HCT116 (cell line): ENCODE measurements around the gene LASP1NB.

Experiments
- ATAC-seq: fragments of 200-7000 bp; cut with Tn5 transposase; 2 replicates; pipeline ENCODE4 v1.9.1; 2020; ENCODE audit warnings: mild to moderate bottlenecking, moderate library complexity
- BruUV-seq: library from RNA; stranded (reverse); fragments of 400-500 nt; replicated peaks from 2 replicates; lab custom pipeline; 2021; lab: Mats Ljungman, UMichigan
- CTCF ChIA-PET: fragments of 300-600 bp; sonication (Branson Sonifier 250); formaldehyde crosslinking; loops from one replicate; lab custom pipeline; 2021; ENCODE audit warnings: antibody characterized with exemption; lab: Charles Lee
- POLR2A ChIA-PET: fragments of 300-600, 350-600 bp; sonication (Branson Sonifier 250); formaldehyde crosslinking; loops from one replicate; lab custom pipeline; 2021; ENCODE audit warnings: antibody characterized with exemption; lab: Charles Lee
- RAD21 ChIA-PET, 2 experiments: fragments of 300-600 bp; sonication (Branson Sonifier 250); formaldehyde crosslinking; loops; one replicate each; lab custom pipeline; 2023; ENCODE audit warnings: low total read pairs in 2 of 2; ENCODE audit not compliant: uncharacterized antibody in 2 of 2, unreplicated experiment in 2 of 2, low non-redundant PET in 1 of 2; lab: Charles Lee
- DNase-seq: peaks from one replicate; pipeline ENCODE4 v3.0.0-alpha.2; 2010; ENCODE audit warnings: low read depth, low spot score
- H2AFZ ChIP-seq: fragments of 200-600 bp; shearing (Covaris generic), sonication (generic); 2 replicates; pipeline ENCODE4 v1.6.1; 2017; ENCODE audit warnings: low read depth, mixed run types, mixed read lengths, antibody characterized with exemption, low read length; ENCODE audit not compliant: poor library complexity, severe bottlenecking
- H3K27ac ChIP-seq: 2 replicates; pipeline ENCODE4 v1.5.1; 2012; ENCODE audit warnings: low read depth, low read length
- H3K27me3 ChIP-seq: fragments of 200-600 bp; sonication (generic); 2 replicates; pipeline ENCODE4 v1.6.1; 2016; ENCODE audit warnings: mixed run types, low read length, mixed read lengths; ENCODE audit not compliant: insufficient read depth
- H3K36me3 ChIP-seq, 2 experiments: fragments of 200-500 bp in 1 of 2; fragments of 200-600 bp in 1 of 2; sonication (Bioruptor generic) in 1 of 2; sonication (generic) in 1 of 2; 2 replicates each; pipeline versions ENCODE4 v1.5.1 to v1.6.1; 2014 to 2016; ENCODE audit warnings: low read length in 2 of 2, inconsistent platforms in 1 of 2, mixed read lengths in 1 of 2, mixed run types in 1 of 2; ENCODE audit not compliant: insufficient read depth in 2 of 2, control insufficient read depth in 1 of 2
- H3K4me1 ChIP-seq, 2 experiments: fragments of 200-600 bp in 1 of 2; sonication (generic) in 1 of 2; 2 replicates each; pipeline versions ENCODE4 v1.5.1 to v1.6.1; 2012 to 2017; ENCODE audit warnings: low read length in 2 of 2, inconsistent platforms in 1 of 2, mild to moderate bottlenecking in 1 of 2, mixed read lengths in 1 of 2, mixed run types in 1 of 2, moderate library complexity in 1 of 2; ENCODE audit not compliant: insufficient read depth in 2 of 2, control insufficient read depth in 1 of 2
- H3K4me2 ChIP-seq: fragments of 200-600 bp; sonication (generic); 2 replicates; pipeline ENCODE4 v1.6.1; 2017; ENCODE audit warnings: mixed run types, low read length, mixed read lengths
- H3K4me3 ChIP-seq, 2 experiments: fragments of 200-600 bp in 1 of 2; sonication (generic) in 1 of 2; replicated peaks in 1 of 2; 2 replicates each; pipeline ENCODE4 v1.5.1; 2011 to 2016; ENCODE audit warnings: low read length in 2 of 2, control low read depth in 1 of 2, low read depth in 1 of 2, mild to moderate bottlenecking in 1 of 2, mixed read lengths in 1 of 2, mixed run types in 1 of 2
- H3K79me2 ChIP-seq: fragments of 200-600 bp; sonication (generic); 2 replicates; pipeline ENCODE4 v1.6.1; 2017; ENCODE audit warnings: mild to moderate bottlenecking, mixed run types, low read length, moderate library complexity, mixed read lengths; ENCODE audit not compliant: insufficient read depth
- H3K9ac ChIP-seq: fragments of 200-600 bp; sonication (generic); 2 replicates; pipeline ENCODE4 v1.6.1; 2016; ENCODE audit warnings: low read length, mixed read lengths
- H3K9me2 ChIP-seq: fragments of 200-600 bp; sonication (generic), shearing (Covaris generic); 2 replicates; pipeline ENCODE4 v1.6.1; 2017; ENCODE audit warnings: mixed run types, mild to moderate bottlenecking, moderate library complexity; ENCODE audit not compliant: insufficient read depth
- H3K9me3 ChIP-seq, 2 experiments: fragments of 200-500 bp in 1 of 2; fragments of 200-600 bp in 1 of 2; sonication (Bioruptor generic) in 1 of 2; sonication (generic) in 1 of 2; 2 replicates each; pipeline ENCODE4 v1.6.1; 2014 to 2017; ENCODE audit warnings: low read length in 2 of 2, mixed read lengths in 2 of 2, inconsistent platforms in 1 of 2, low read depth in 1 of 2, mild to moderate bottlenecking in 1 of 2, mixed run types in 1 of 2, moderate library complexity in 1 of 2; ENCODE audit not compliant: control insufficient read depth in 1 of 2, insufficient read depth in 1 of 2
- H4K20me1 ChIP-seq: fragments of 200-600 bp; sonication (generic), shearing (Covaris generic); 2 replicates; pipeline ENCODE4 v1.6.1; 2017; ENCODE audit warnings: mixed run types, mild to moderate bottlenecking, moderate library complexity; ENCODE audit not compliant: insufficient read depth
- EZH2phosphoT487 ChIP-seq: fragments of 200-600 bp; IDR thresholded peaks from 2 replicates; pipeline ENCODE4 v1.6.1; 2018; ENCODE audit warnings: antibody characterized with exemption, borderline replicate concordance
- FOSL1 ChIP-seq: IDR thresholded peaks from 2 replicates; pipeline ENCODE4 v1.6.1; 2012; ENCODE audit warnings: low read depth
- JUND ChIP-seq: IDR thresholded peaks from 2 replicates; pipeline ENCODE4 v1.6.1; 2012
- POLR2A ChIP-seq: IDR thresholded peaks from 2 replicates; pipeline ENCODE4 v1.7.0; 2011; ENCODE audit warnings: borderline replicate concordance; ENCODE audit not compliant: insufficient read depth, insufficient read length; ENCODE audit errors: extremely low read depth
- SP1 ChIP-seq: IDR thresholded peaks from 2 replicates; pipeline ENCODE4 v1.6.1; 2012; ENCODE audit warnings: low read depth
- SRF ChIP-seq: IDR thresholded peaks from 2 replicates; pipeline ENCODE4 v1.6.1; 2012; ENCODE audit warnings: low read depth
- intact Hi-C: fragments of 100-400 bp; cut with micrococcal nuclease; formaldehyde crosslinking; loops from 2 replicates; pipeline ENCODE4 v1.10.0; 2022
- TF ChIP-seq, protein P1 (sequence below): IDR thresholded peaks from 2 replicates; pipeline ENCODE4 v1.6.1; 2011; ENCODE audit warnings: mild to moderate bottlenecking, low read length, moderate library complexity; ENCODE audit not compliant: insufficient replicate concordance; ENCODE audit errors: extremely low read depth
- TF ChIP-seq, protein P2 (sequence below): IDR thresholded peaks from 2 replicates; pipeline ENCODE4 v1.6.1; 2012
- TF ChIP-seq, protein P3 (sequence below): IDR thresholded peaks from 2 replicates; pipeline ENCODE4 v1.6.1; 2012
- TF ChIP-seq, protein P4 (sequence below), 3 experiments: fragments of 200-600 bp in 1 of 3; sonication (generic) in 1 of 3; IDR thresholded peaks in 2 of 3; conservative IDR thresholded peaks in 1 of 3; 2 replicates each; pipeline ENCODE4 v1.5.1; 2012 to 2017; ENCODE audit warnings: low read depth in 2 of 3, low read length in 2 of 3, antibody characterized with exemption in 1 of 3, borderline replicate concordance in 1 of 3, control low read depth in 1 of 3, mild to moderate bottlenecking in 1 of 3, mixed read lengths in 1 of 3, mixed run types in 1 of 3, moderate library complexity in 1 of 3; ENCODE audit not compliant: insufficient read depth in 1 of 3

Gene LASP1NB

DNA sequence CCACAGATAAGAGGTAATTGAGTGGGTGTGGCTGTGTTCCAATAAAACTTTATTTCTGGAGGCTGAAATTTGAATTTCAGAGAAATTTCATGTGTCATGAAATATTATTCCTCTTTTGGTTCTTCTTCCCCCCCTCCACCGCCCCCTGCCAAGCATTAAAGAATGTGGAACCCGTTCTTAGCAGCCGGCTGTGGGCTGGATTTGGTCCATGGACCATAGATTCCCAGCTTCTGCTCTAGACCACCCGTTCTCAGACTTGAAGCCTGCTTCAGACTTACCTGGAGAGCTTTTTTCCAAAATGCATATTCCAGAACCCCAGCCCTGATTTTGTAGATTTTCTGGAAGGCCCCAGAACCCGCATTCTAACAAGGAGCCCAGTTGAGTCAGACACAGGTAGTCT is 15.1 kb upstream of the LASP1NB start:
- Histone ChIP-seq H3K9ac (no peak overlapping the region), H3K79me2 (peaks cover 41% of the 10 kb centered on the region), H3K36me3 (peaks cover 0 to 13% of the 10 kb centered on the region in 2 experiments; a peak in 2 of 4 replicates), H3K27ac (no peak overlapping the region), H3K4me1 (no peaks in the 10 kb centered on the region), H3K9me2 (no peaks in the 10 kb centered on the region), H3K4me2 (no peak overlapping the region), H3K27me3 (no peaks in the 10 kb centered on the region), H3K9me3 (no peaks in the 10 kb centered on the region), H4K20me1 (no peaks in the 10 kb centered on the region), H2AFZ (no peak overlapping the region), H3K4me3 (no peak overlapping the region)
- no TSS peak for BruUV-seq
- TF ChIP-seq, protein P1, sequence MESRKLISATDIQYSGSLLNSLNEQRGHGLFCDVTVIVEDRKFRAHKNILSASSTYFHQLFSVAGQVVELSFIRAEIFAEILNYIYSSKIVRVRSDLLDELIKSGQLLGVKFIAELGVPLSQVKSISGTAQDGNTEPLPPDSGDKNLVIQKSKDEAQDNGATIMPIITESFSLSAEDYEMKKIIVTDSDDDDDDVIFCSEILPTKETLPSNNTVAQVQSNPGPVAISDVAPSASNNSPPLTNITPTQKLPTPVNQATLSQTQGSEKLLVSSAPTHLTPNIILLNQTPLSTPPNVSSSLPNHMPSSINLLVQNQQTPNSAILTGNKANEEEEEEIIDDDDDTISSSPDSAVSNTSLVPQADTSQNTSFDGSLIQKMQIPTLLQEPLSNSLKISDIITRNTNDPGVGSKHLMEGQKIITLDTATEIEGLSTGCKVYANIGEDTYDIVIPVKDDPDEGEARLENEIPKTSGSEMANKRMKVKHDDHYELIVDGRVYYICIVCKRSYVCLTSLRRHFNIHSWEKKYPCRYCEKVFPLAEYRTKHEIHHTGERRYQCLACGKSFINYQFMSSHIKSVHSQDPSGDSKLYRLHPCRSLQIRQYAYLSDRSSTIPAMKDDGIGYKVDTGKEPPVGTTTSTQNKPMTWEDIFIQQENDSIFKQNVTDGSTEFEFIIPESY, result no peak
- TF ChIP-seq, protein P2, sequence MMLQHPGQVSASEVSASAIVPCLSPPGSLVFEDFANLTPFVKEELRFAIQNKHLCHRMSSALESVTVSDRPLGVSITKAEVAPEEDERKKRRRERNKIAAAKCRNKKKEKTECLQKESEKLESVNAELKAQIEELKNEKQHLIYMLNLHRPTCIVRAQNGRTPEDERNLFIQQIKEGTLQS, result no peak
- TF ChIP-seq SRF (no peak), SP1 (no peak)
- ChIA-PET CTCF (no interaction called here), POLR2A (no interaction called here), RAD21 (no interaction called here)
- no peak for ATAC-seq
- intact Hi-C loops, result no loop called here
- no peak for DNase-seq

DNA sequence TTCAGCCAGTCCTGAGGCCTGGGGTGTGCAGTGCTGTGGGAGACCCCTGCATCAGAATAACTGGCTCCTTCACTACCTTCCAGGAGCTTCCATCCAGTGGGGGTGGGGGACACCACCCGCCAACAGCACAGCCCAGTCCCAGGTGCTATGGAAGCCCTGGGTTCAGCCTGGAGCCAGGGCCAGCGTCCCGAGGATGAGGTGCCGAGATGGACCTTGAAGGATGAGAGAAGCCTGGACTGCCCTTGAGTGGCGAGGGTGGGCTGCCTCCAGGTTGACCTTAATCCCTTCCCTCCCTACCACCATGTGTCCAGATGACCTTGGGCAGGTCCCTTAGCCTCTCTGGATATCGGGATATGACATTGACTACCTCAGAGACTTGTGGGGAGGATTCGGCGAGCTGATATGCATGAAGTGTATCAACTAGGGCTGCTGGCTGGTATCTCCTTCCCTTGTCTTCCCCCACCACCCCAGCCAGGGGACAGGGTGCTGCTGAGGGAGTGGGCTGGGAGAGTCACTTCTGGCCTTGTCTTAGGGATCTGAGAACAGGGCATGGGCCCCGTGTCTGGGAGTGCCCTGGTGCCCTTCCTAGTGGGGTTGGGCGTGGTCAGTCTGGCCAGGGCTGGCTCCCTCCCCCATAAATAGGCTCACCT is 14.2 kb upstream of the LASP1NB start:
- CTCF ChIA-PET, result no interaction called here
- no peak overlapping the region for H3K9ac ChIP-seq
- H3K27ac ChIP-seq, result no peak overlapping the region
- intact Hi-C loops, result no loop called here
- H2AFZ ChIP-seq, result no peak overlapping the region
- no peak overlapping the region for H3K4me3 ChIP-seq
- H3K4me1 ChIP-seq, result no peaks in the 10 kb centered on the region
- peaks cover 0 to 16% of the 10 kb centered on the region in 2 experiments; a peak in 2 of 4 replicates for H3K36me3 ChIP-seq
- H3K79me2 ChIP-seq, result peaks cover 33% of the 10 kb centered on the region; the same call in 1 of the 2 replicates
- RAD21 ChIA-PET, result no interaction called here
- H4K20me1 ChIP-seq, result no peaks in the 10 kb centered on the region
- ATAC-seq, result no peak
- DNase-seq, result no peak
- no peak for TF ChIP-seq FOSL1
- no peak for TF ChIP-seq JUND
- TF ChIP-seq EZH2phosphoT487, result no peak
- TF ChIP-seq, protein P3, sequence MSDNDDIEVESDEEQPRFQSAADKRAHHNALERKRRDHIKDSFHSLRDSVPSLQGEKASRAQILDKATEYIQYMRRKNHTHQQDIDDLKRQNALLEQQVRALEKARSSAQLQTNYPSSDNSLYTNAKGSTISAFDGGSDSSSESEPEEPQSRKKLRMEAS, result no peak
- TF ChIP-seq POLR2A, result no peak
- TF ChIP-seq, protein P4, sequence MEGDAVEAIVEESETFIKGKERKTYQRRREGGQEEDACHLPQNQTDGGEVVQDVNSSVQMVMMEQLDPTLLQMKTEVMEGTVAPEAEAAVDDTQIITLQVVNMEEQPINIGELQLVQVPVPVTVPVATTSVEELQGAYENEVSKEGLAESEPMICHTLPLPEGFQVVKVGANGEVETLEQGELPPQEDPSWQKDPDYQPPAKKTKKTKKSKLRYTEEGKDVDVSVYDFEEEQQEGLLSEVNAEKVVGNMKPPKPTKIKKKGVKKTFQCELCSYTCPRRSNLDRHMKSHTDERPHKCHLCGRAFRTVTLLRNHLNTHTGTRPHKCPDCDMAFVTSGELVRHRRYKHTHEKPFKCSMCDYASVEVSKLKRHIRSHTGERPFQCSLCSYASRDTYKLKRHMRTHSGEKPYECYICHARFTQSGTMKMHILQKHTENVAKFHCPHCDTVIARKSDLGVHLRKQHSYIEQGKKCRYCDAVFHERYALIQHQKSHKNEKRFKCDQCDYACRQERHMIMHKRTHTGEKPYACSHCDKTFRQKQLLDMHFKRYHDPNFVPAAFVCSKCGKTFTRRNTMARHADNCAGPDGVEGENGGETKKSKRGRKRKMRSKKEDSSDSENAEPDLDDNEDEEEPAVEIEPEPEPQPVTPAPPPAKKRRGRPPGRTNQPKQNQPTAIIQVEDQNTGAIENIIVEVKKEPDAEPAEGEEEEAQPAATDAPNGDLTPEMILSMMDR (IDR thresholded peaks at IDR 0.05 in 2 of 3, conservative IDR thresholded peaks at IDR 0.05 in 1 of 3; ENCODE audit: borderline replicate concordance in 1 of 3, insufficient read depth in 1 of 3, low read depth in 2 of 3, low read length in 2 of 3), result no peak
- TF ChIP-seq, protein P2, result no peak
- no TSS peak for BruUV-seq
- POLR2A ChIA-PET, result no interaction called here
- H3K9me3 ChIP-seq, result no peaks in the 10 kb centered on the region
- H3K27me3 ChIP-seq, result no peaks in the 10 kb centered on the region
- no peaks in the 10 kb centered on the region for H3K9me2 ChIP-seq
- H3K4me2 ChIP-seq, result no peak overlapping the region
